PC-3 (cell line): Measurements from ENCODE around the gene OBSL1. TPM values are rescaled to one million over a fixed set of nuclear protein-coding genes. Genes with fewer than 3 reads are reported as not detected.

Source experiments
- ATAC-seq: fragments of 200-7000 bp; cut with Tn5 transposase; 2 replicates; pipeline ENCODE4 v1.9.1; 2020; ENCODE audit warnings: mild to moderate bottlenecking, moderate library complexity
- BruUV-seq: library from RNA; stranded (reverse); fragments of 400-500 nt; replicated peaks from 2 replicates; lab custom pipeline; 2021; lab: Mats Ljungman, UMichigan
- CTCF ChIA-PET: fragments of 300-600 bp; sonication (Branson Sonifier 250); formaldehyde crosslinking; loops from one replicate; lab custom pipeline; 2022; ENCODE audit warnings: antibody characterized with exemption; lab: Charles Lee
- POLR2A ChIA-PET: fragments of 300-600 bp; sonication (Branson Sonifier 250); formaldehyde crosslinking; loops from one replicate; lab custom pipeline; 2022; ENCODE audit warnings: antibody characterized with exemption; ENCODE audit not compliant: unreplicated experiment; lab: Charles Lee
- DNase-seq: peaks from one replicate; pipeline ENCODE4 v3.0.0-alpha.2; 2015
- H2AFZ ChIP-seq: fragments of 300-600 bp; sonication (generic); 2 replicates; pipeline ENCODE4 v1.6.0; 2016; ENCODE audit warnings: antibody characterized with exemption, low read length
- H3F3A ChIP-seq: fragments of 300-600 bp; sonication (generic); one replicate; pipeline ENCODE4 v1.6.0; 2017; ENCODE audit warnings: antibody characterized with exemption, low read length, control low read depth, mild to moderate bottlenecking; ENCODE audit not compliant: unreplicated experiment
- H3K27ac ChIP-seq: fragments of 300-600 bp; sonication (generic); 2 replicates; pipeline ENCODE4 v1.5.1; 2016; ENCODE audit warnings: mild to moderate bottlenecking, low read length
- H3K27me3 ChIP-seq: fragments of 300-600 bp; sonication (generic); 2 replicates; pipeline ENCODE4 v1.6.1; 2016; ENCODE audit warnings: low read length, mixed read lengths
- H3K36me3 ChIP-seq: fragments of 300-600 bp; sonication (generic); 2 replicates; pipeline ENCODE4 v1.6.1; 2016; ENCODE audit warnings: low read depth, mixed run types, low read length, mixed read lengths
- H3K4me1 ChIP-seq: fragments of 300-600 bp; sonication (generic); 2 replicates; pipeline ENCODE4 v1.5.1; 2016; ENCODE audit warnings: low read length; ENCODE audit not compliant: insufficient read depth
- H3K4me2 ChIP-seq: fragments of 300-600 bp; sonication (generic); 2 replicates; pipeline ENCODE4 v1.6.0; 2016; ENCODE audit warnings: low read length
- H3K4me3 ChIP-seq: fragments of 300-600 bp; sonication (generic); 2 replicates; pipeline ENCODE4 v1.5.1; 2016; ENCODE audit warnings: mild to moderate bottlenecking, low read length, mixed read lengths
- H3K79me2 ChIP-seq: fragments of 300-600 bp; sonication (generic); 2 replicates; pipeline ENCODE4 v1.6.1; 2017; ENCODE audit warnings: low read length, mixed read lengths
- H3K9ac ChIP-seq: fragments of 300-600 bp; sonication (generic); 2 replicates; pipeline ENCODE4 v1.6.0; 2016; ENCODE audit warnings: mild to moderate bottlenecking, low read length
- H3K9me2 ChIP-seq: fragments of 300-600 bp; sonication (generic); replicated peaks from 2 replicates; pipeline ENCODE4 v1.6.1; 2016; ENCODE audit warnings: mixed run types, low read length, mixed read lengths
- H3K9me3 ChIP-seq: fragments of 300-600 bp; sonication (generic); 2 replicates; pipeline ENCODE4 v1.6.1; 2016; ENCODE audit warnings: low read length, mixed read lengths
- H4K20me1 ChIP-seq: fragments of 300-600 bp; sonication (generic); 2 replicates; pipeline ENCODE4 v1.6.1; 2016; ENCODE audit warnings: low read length, mixed read lengths
- CTCF ChIP-seq: fragments of 300-600 bp; sonication (generic); conservative IDR thresholded peaks from 2 replicates; pipeline ENCODE4 v1.5.1; 2017; ENCODE audit warnings: antibody characterized with exemption, low read depth, mild to moderate bottlenecking, low read length
- EZH2 ChIP-seq: fragments of 300-600 bp; sonication (generic); IDR thresholded peaks from one replicate; pipeline ENCODE4 v1.6.1; 2017; ENCODE audit warnings: antibody characterized with exemption, mild to moderate bottlenecking, low read length; ENCODE audit not compliant: unreplicated experiment
- EZH2phosphoT487 ChIP-seq: fragments of 300-600 bp; sonication (generic); IDR thresholded peaks from 2 replicates; pipeline ENCODE4 v1.6.1; 2018; ENCODE audit warnings: mild to moderate bottlenecking, antibody characterized with exemption, low read length, borderline replicate concordance
- intact Hi-C: fragments of 100-400 bp; cut with micrococcal nuclease; formaldehyde crosslinking; loops from 2 replicates; pipeline ENCODE4 v1.9.0; 2023
- total RNA-seq: library from RNA; depleted of rRNA; stranded (reverse); fragments of >200 nt; gene quantifications from 2 replicates; pipeline ENCODE4 v1.2.3, GENCODE V29; 2014

OBSL1 gene
- total RNA-seq, 1 experiment from 2014 or later = 122 TPM

- H3F3A ChIP-seq = no peaks in the 10 kb centered on the region
- no peaks in the 10 kb centered on the region for H3K9me3 ChIP-seq
- H3K4me3 ChIP-seq = no peak overlapping the region
- no peaks in the 10 kb centered on the region for H3K79me2 ChIP-seq
- H3K9ac ChIP-seq = no peak overlapping the region
- BruUV-seq = no TSS peak
- DNase-seq (no peak), ATAC-seq (no peak)
- intact Hi-C loops = no loop called here
- ChIA-PET CTCF (no interaction called here), POLR2A (no interaction called here)
- H3K27me3 ChIP-seq = no peaks in the 10 kb centered on the region
- no peak overlapping the region for H3K27ac ChIP-seq
- no peaks in the 10 kb centered on the region for H3K9me2 ChIP-seq
- 0 out of 2 replicates have a peak, but pooled peaks cover 2% of the 10 kb centered on the region for H3K36me3 ChIP-seq
- H3K4me1 ChIP-seq = no peaks in the 10 kb centered on the region
- no peak overlapping the region for H2AFZ ChIP-seq
- TF ChIP-seq EZH2phosphoT487 = no peak
- TF ChIP-seq CTCF = no peak
- no peak for TF ChIP-seq EZH2
- no peaks in the 10 kb centered on the region for H4K20me1 ChIP-seq
- H3K4me2 ChIP-seq = no peak overlapping the region
These were observed 47.4 kb upstream of the OBSL1 start for GRCh38 chr2:219618733-219619122.

DNA sequence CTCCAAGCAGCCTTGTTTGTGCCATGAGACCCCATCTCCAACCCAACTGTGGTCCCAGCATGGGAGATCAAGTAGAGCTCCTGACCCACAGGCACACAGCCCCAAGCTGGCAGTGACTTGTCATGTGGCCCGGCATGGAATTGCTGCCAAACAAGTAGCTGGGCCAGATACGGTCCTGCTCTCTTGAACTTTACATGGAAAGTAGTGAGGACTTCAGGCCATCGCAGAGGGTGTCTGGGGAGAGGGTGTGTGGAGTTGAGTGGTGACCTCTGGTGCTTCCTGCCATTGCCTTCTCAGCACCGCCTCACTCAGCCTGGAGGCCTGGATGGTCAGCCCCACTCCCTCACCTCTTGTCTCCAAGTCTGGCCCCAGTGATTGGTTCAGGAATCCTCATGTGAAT is 45.2 kb upstream of the OBSL1 start:
- no peak overlapping the region for H3K9ac ChIP-seq
- ChIA-PET POLR2A (no interaction called here), CTCF (interaction anchor here (0.6 kb wide), 1 partner anchor 74 kb away, joined by 3 read pairs; no protein-coding TSS in a partner anchor)
- no peaks in the 10 kb centered on the region for H3K27me3 ChIP-seq
- no peaks in the 10 kb centered on the region for H4K20me1 ChIP-seq
- no peaks in the 10 kb centered on the region for H3K9me3 ChIP-seq
- intact Hi-C loops = no loop called here
- BruUV-seq = no TSS peak
- no peak overlapping the region for H2AFZ ChIP-seq
- H3K4me2 ChIP-seq = no peak overlapping the region
- H3F3A ChIP-seq = no peaks in the 10 kb centered on the region
- 0 out of 2 replicates have a peak, but pooled peaks cover 2% of the 10 kb centered on the region for H3K36me3 ChIP-seq
- no peak for TF ChIP-seq EZH2
- TF ChIP-seq EZH2phosphoT487 = no peak
- TF ChIP-seq CTCF = no peak
- no peak for DNase-seq
- no peak overlapping the region for H3K27ac ChIP-seq
- no peaks in the 10 kb centered on the region for H3K9me2 ChIP-seq
- no peak overlapping the region for H3K4me3 ChIP-seq
- ATAC-seq = no peak
- no peaks in the 10 kb centered on the region for H3K79me2 ChIP-seq
- H3K4me1 ChIP-seq = no peaks in the 10 kb centered on the region

- no peak for ATAC-seq
- no peak for DNase-seq
- Histone ChIP-seq H3K9me2 (no peaks in the 10 kb centered on the region), H4K20me1 (no peaks in the 10 kb centered on the region), H3K4me3 (no peak overlapping the region), H3K4me1 (no peaks in the 10 kb centered on the region), H3K4me2 (no peak overlapping the region), H2AFZ (no peak overlapping the region), H3K9me3 (no peaks in the 10 kb centered on the region), H3K36me3 (0 out of 2 replicates have a peak, but pooled peaks cover 2% of the 10 kb centered on the region), H3K27me3 (no peaks in the 10 kb centered on the region), H3K27ac (no peak overlapping the region), H3K79me2 (no peaks in the 10 kb centered on the region), H3F3A (no peaks in the 10 kb centered on the region), H3K9ac (no peak overlapping the region)
- intact Hi-C loops = no loop called here
- BruUV-seq = no TSS peak
- ChIA-PET POLR2A (no interaction called here), CTCF (no interaction called here)
- TF ChIP-seq CTCF (no peak), EZH2phosphoT487 (no peak), EZH2 (no peak)
These were observed 44.6 kb upstream of the OBSL1 start for GRCh38 chr2:219615894-219616293.
